PC-3 (cell line): ENCODE measurements around the gene SELP.

ENCODE experiments used
- EZH2 ChIP-seq: fragments of 300-600 bp; sonication (generic); IDR thresholded peaks from one replicate; pipeline ENCODE4 v1.6.1; 2017; ENCODE audit warnings: antibody characterized with exemption, mild to moderate bottlenecking, low read length; ENCODE audit not compliant: unreplicated experiment
- EZH2phosphoT487 ChIP-seq: fragments of 300-600 bp; sonication (generic); IDR thresholded peaks from 2 replicates; pipeline ENCODE4 v1.6.1; 2018; ENCODE audit warnings: mild to moderate bottlenecking, antibody characterized with exemption, low read length, borderline replicate concordance
- TF ChIP-seq, protein P1 (sequence below): fragments of 300-600 bp; sonication (generic); conservative IDR thresholded peaks from 2 replicates; pipeline ENCODE4 v1.5.1; 2017; ENCODE audit warnings: antibody characterized with exemption, low read depth, mild to moderate bottlenecking, low read length

DNA sequence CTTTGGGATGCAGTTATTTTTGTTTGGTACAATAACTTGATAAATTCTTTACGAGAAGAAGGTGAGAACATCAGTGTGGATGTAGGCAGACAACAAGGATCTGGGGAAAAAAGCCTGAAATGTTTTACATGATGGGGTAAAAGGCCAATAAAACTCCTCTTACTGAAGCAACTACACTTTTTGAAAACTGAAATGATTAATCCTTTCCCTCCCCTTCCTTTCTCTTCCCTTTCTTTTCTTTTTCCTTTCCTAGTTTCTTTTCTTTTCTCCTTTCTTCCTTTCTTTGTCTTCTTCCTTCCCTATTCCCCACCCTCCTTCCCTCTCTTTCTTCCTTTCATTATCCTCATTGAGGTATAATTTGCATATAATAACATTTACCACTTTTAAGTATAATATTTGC is 68.2 kb downstream of the SELP start:
- no peak for TF ChIP-seq EZH2phosphoT487
- TF ChIP-seq, protein P1, sequence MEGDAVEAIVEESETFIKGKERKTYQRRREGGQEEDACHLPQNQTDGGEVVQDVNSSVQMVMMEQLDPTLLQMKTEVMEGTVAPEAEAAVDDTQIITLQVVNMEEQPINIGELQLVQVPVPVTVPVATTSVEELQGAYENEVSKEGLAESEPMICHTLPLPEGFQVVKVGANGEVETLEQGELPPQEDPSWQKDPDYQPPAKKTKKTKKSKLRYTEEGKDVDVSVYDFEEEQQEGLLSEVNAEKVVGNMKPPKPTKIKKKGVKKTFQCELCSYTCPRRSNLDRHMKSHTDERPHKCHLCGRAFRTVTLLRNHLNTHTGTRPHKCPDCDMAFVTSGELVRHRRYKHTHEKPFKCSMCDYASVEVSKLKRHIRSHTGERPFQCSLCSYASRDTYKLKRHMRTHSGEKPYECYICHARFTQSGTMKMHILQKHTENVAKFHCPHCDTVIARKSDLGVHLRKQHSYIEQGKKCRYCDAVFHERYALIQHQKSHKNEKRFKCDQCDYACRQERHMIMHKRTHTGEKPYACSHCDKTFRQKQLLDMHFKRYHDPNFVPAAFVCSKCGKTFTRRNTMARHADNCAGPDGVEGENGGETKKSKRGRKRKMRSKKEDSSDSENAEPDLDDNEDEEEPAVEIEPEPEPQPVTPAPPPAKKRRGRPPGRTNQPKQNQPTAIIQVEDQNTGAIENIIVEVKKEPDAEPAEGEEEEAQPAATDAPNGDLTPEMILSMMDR = no peak
- no peak for TF ChIP-seq EZH2
